CD4-positive, alpha-beta T cell treated with Interleukin-17A for 4 hours (primary cell): Measurements from ENCODE around the gene EXOC4.
"Not testable (repeated sequence)": the region's sequence is repeated elsewhere in the genome, so short reads cannot be mapped to it uniquely, and the experiment has no call there.

Experiments
- DNase-seq: peaks from one replicate; pipeline ENCODE4 v3.0.0-alpha.2; 2020; ENCODE audit warnings: mixed read lengths

EXOC4 gene

GRCh38 chr7:134062460-134062859 is 809.6 kb downstream of the EXOC4 start:
- DNase-seq: no peak

GRCh38 chr7:134065415-134065814 is 812.5 kb downstream of the EXOC4 start:
- DNase-seq: no peak

DNA sequence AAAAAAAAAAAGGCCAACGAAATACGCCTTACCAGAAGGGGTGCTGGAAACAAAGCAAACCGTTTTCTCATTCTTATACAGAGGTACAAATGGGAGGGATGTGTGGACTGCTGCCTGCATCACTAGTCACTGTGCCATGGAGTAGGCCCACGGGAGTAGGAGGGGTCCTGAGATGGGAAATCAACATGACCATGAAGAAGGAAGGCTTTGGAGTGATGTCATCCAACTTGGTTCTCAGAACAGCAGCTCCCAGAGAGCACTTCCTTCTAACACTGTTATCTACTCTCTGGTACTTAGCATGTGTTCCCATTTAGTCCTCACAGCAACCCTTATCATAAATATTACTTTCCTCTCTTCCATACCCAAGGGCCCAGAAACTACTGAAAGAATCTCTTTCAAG is 814.3 kb downstream of the EXOC4 start:
- no peak for DNase-seq

- DNase-seq: no peak
These were observed 815.8 kb downstream of the EXOC4 start for GRCh38 chr7:134068670-134069069.

GRCh38 chr7:134069187-134069586 is 816.3 kb downstream of the EXOC4 start:
- DNase-seq: no peak

GRCh38 chr7:134070673-134071072 is 817.8 kb downstream of the EXOC4 start:
- DNase-seq: no peak

- no peak for DNase-seq
These were observed 818.8 kb downstream of the EXOC4 start for GRCh38 chr7:134071355-134072331.

DNA sequence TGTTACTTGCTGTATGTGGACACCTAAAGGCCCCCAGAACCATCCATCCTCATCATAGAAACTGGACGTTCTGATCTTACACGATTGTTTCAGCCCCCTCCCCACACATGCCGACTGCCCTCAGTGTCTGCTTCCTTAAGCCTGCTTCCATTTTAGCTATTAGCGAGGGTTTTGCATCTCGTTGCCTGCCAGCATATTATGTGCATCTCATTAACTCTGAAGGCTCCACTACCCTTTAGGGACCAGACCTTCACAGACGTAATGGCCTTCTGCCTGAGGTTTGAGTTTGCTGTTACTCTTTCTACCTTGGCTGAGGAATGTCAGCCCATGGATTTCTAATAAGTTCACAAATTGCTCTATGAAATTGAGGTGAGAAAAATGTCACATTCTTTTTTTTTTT is 820.4 kb downstream of the EXOC4 start:
- DNase-seq: no peak

- no peak for DNase-seq
These were observed 822.9 kb downstream of the EXOC4 start for GRCh38 chr7:134075799-134076198.

- DNase-seq: not testable (repeated sequence)
These were observed 824.7 kb downstream of the EXOC4 start for GRCh38 chr7:134077560-134077959.

GRCh38 chr7:134078991-134079390 is 826.1 kb downstream of the EXOC4 start:
- no peak for DNase-seq

DNA sequence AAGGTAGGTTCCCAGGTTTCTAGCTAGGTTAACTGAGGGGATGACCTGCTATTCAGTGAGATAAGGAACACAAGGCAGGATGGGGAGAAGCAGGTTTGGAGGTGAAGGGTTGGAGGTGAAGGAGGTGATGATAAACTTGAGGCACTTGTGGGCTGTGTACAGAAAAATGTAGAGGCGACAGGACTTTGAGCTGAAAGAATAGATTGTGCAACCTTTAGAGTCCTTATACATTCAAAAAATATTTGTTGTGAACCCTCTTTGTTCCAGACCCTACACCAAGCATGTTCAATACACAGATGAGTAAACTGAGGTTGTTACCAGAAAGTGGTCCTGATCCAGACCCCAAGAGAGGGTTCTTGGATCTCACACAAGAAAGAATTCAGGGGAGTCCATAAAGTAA is 828.8 kb downstream of the EXOC4 start:
- DNase-seq: no peak

DNA sequence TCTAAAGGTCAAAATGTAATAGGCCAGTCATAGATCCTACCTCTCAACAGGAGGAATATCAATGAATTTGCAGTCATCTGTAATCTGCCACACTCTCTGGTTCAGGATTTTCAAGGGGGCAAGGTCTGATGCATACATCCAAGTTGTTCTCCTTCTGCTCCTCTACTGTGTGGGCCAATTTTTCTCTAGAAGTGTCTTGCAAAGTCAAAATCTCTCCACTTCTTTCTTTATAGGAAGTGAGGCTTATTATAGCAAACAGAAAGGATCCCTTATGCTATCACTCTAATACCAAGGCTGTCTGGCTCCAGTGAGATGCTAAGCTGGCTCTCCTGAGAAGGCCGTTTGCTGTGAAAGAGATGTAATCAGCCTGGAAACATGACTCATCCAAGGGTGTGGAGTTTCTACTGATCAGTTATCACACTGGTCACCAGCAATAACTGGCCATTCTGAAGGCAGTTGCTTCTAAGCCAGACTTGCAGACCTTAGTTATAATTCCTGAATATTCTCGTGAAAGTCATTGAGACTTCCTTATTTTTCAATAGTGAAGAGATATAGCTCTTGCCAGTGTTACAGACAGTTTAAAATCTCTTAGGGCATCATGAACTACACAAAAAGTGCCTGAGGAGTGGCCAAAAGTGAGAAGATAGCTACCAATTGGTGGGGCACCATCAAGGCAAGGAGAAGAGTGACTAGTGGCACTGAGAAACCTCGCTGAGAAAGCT is 831.0 kb downstream of the EXOC4 start:
- DNase-seq: no peak

DNA sequence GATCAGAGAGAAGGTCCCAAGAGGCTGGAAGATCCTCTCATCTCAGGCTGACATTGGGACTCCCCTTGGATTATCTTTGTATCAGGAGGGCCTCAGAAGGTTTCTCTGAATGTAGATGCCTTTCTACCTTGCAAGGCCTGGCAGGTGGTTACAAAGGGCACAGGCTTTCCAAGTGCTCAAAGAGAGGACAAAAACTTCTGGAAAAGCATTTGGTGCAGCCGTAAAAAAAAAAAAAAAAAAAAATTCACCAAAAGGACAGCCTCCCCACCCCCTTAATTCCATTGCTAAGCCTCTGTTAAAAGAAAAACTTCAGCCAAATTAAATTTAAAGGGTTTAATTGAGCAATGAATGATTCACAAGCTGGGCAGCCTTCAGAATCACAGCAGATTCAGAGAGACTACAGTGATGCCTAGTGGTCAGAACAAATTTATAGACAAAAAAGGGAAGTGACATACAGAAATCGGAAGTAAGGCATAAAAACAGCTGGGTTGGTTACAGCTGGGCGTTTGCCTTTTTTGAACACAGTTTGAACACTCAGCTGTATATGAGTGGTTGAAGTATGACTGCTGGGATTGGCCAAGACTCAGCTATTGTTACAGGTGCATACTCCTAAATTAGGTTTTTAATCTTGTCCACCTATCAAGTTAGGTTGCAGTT is 831.7 kb downstream of the EXOC4 start:
- no peak for DNase-seq

DNA sequence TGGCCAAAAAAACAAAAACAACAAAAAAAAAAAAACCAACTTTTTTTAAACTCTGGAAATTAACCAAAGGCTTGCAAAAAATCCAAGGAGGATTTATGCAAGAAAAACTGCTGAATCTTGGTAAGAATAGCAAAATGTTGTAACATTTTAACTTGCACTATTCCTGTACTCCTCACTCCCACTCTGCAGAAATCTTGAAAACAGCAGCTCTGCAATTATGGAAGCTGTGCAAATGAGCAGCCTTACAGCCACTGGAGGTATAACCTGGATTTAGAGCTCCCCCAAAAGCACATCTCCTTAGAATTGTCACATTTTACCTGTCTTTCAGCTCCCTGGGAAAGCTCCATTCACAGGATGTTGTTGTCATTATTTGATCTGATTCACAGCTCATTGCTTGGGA is 832.4 kb downstream of the EXOC4 start:
- DNase-seq: no peak

GRCh38 chr7:134086998-134087735 is 834.3 kb downstream of the EXOC4 start:
- DNase-seq: no peak

- DNase-seq: no peak
These were observed 835.3 kb downstream of the EXOC4 start for GRCh38 chr7:134088199-134088598.

- no peak for DNase-seq
These were observed 836.6 kb downstream of the EXOC4 start for GRCh38 chr7:134089446-134089845.

- DNase-seq: no peak
These were observed 845.2 kb downstream of the EXOC4 start for GRCh38 chr7:134098072-134098471.

DNA sequence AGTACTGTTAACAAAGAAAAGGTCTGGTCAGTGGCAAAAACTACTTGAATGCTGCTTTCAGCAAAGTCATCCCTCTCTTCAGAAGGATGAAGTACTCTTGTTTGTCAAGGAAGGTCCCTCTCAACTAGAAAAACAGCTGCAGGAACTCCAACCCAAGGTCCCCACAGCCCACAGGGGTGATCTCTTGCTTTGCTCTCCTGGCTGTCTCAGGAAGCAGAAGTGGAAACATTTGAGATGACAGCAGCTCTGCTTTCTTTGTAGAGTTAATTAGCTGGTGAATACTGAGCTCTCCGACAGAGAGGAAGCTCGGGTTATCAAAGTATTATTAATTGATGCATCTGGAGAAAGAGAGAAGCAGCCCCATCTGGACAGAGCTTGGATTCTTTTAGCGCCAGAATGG is 848.8 kb downstream of the EXOC4 start:
- DNase-seq: no peak

DNA sequence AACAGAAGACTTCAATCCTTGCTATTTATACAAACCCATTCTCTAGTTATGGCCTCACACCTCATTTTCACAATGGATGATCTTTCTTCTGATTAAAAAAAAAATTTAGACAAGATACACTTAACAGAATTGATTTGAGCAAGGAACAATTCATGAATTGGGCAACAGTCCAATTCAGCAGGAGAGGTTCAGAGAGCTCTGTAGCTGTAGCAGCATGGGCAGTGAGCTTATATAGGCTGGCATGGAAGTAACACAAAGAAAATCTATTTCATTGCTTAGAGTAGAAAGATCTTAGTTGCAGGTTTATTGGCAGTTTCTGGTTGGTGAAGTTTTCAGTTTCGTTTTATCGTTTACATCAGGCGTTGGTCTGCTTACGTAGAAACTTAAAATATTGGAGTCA is 851.3 kb downstream of the EXOC4 start:
- no peak for DNase-seq

DNA sequence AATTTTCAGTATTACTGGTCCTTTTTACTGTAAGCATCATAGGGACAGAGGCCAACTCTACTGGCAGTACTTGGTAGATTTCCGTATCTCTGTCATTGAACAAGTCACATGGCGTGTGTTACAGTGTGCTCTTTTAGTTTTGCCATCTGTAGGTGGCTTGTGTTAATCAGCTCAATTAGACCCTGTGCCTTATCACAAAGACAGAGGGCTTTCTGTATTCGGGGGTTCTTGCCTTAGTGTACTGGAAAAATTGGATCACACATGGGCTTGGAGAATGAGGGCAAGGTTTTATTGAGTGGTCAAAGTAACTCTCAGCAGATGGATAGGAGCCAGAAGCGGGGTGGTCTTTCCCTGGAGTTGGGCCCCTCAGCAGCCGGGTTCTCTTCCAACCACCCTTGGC is 853.0 kb downstream of the EXOC4 start:
- DNase-seq: no peak

- no peak for DNase-seq
These were observed 855.9 kb downstream of the EXOC4 start for GRCh38 chr7:134108802-134109201.
